ENCODE measurements around the gene KIAA0930.

Gene KIAA0930

DNA sequence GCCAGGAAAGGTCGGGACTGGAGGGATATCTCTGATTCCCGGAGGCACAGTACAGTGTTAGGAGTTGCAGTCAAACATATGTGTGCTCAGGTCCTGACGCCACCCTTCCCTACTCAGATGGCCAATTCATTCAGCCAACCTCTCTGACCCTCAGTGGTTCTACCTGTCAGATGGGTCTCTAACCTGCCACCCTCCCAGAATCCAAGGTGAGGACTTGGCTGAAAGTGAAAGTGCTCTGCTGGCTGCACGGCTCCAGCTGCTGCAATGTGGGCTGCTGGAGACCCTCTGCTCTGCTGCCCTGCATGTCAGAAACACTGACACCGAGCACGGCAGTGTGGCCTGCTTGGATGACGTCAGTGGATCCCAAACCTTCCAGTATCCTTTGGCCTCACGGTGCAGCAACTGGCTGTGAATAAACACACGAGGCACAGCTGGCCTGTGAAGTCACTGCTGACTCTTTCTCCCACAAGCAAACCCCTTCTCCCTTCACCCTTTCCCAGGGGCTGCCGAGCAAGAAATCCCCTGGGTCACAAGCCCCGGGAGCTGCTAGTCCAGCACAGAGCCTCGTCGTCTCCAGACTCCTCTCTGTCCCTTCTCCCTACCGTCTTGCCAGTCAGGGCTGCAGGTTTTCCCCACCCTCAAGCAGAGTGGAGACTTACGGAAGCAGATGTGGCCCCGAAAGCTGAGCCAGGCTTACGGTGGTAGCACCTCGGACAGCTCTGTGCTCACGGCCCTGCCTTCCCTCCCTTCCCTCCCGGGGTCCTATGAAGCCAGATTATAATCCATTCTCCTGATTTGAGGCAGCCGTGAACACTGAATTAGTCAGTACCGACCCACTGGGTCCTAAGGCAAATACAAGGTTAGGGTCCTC is 24.3 kb downstream of the KIAA0930 start:
- no peak for DNase-seq (ENCODE audit: low spot score)

DNA sequence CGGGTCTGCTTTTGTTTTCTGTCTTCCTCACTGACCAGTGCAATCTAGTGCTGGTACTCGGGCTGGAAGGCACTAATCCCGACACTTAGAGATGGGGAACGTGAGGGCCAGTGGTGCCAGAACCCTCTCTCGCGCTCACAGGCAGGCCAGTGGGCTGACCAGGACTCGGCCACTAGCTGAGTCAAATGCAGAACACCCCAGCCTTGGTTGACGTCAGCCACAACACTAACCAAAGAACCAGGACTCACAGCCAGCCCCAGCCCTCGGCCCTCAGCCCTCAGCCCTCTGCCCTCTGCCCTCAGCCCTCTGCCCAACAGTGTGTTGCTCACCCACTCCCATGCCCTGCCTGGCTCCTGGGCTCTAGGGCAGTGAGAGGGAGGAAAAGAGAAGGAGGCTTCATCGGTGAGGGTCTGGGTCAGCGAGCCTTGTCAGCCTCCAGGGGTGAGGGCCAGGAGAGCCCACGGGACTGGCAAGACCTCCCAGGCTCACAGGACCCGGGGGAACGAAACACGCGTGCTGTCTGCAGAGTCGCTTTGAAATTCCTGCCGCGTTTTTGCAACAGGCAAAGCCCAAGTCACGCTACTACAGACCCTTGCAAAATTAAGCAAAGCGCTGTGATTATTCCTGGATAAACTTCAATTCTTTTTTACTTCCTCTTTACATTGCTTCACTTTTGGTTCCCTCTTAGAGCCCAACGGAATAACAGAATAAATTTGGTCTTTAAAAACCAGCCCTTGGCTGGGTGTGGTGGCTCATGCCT is 27.5 kb downstream of the KIAA0930 start:
- DNase-seq (ENCODE audit: low spot score), result no peak

GRCh38 chr22:45212306-45212709 is 28.4 kb downstream of the KIAA0930 start:
- no peak for DNase-seq (ENCODE audit: low spot score)

- DNase-seq (ENCODE audit: low spot score), result no peak
Observed at GRCh38 chr22:45211848-45212247, 28.8 kb downstream of the KIAA0930 start.

- no peak for DNase-seq (ENCODE audit: low spot score)
Observed at GRCh38 chr22:45211435-45211834, 29.3 kb downstream of the KIAA0930 start.

- DNase-seq (ENCODE audit: low spot score), result no peak
Observed at GRCh38 chr22:45210991-45211390, 29.7 kb downstream of the KIAA0930 start.

DNA sequence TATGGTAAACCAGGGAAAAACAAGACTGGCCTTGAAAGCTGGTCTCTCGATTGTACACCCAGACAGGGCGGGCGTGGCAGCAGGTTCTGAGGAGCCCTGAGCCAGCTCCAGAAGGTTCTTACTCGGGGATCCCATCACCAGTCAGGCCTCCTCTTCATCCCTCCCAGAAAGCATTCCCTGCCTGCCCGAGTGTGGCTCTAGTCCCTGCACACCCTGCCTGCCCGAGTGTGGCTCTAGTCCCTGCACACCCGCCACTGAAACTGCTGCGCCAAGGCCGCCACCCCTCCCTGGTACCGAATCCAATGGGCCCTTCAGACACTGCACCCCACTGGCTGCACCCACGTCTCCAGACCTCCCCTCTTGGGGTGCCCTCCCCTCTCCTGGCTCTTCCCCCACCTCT is 30.1 kb downstream of the KIAA0930 start:
- no peak for DNase-seq (ENCODE audit: low spot score)

GRCh38 chr22:45210174-45210573 is 30.5 kb downstream of the KIAA0930 start:
- no peak for DNase-seq (ENCODE audit: low spot score)

- DNase-seq (ENCODE audit: low spot score), result peak; percentile 46
Observed at GRCh38 chr22:45208993-45209838, 31.5 kb downstream of the KIAA0930 start.

- no peak for DNase-seq (ENCODE audit: low spot score)
Observed at GRCh38 chr22:45208696-45208992, 32.0 kb downstream of the KIAA0930 start.

DNA sequence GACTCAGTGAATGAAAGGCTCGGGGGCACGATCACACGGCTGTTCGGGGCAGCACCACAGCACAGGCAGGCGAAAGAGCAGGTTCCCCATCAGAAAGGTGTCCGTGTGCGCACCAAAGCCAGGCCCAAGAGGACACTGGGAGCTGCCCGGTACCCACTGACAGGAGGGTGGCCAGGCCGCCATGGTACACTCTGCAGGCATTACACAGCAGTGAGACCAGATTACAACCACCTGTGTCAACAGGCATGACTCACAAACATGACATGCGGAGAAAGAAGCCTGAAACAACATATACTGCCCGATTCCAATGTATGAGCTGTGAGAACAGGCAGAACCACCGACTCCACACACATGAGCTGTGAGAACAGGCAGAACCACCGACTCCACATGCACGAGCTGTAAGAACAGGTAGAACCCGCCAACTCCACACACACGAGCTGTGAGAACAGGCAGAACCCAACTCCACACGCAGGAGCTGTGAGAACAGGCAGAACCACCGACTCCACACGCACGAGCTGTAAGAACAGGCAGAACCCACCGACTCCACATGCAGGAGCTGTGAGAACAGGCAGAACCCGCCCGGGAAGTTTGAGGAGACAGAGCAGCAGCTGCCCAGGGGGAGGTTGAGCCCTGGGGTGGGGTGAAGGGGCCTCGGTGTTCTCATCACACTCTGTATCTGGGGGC is 32.6 kb downstream of the KIAA0930 start:
- DNase-seq (ENCODE audit: low spot score), result no peak

DNA sequence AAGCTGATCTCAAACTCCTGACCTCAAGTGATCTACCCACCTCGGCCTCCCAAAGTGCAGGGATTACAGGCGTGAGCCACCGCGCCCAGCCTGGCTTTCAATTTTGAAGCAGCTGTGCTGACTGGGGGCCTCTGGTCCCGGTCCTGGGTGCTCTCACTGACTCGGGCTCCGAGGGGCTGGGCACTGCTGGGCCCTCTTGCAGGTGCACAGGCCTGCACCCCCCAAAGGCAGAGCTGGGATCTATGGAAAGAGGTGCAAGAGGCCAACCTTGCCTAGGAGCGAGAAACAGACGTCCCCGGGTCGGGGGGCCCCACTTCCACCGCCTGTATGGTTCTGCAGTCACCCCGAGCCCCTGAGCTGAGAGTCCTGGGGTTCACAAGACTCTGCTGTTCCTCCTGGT is 33.2 kb downstream of the KIAA0930 start:
- DNase-seq (ENCODE audit: low spot score), result no peak

- DNase-seq (ENCODE audit: low spot score), result no peak
Observed at GRCh38 chr22:45206233-45206632, 34.5 kb downstream of the KIAA0930 start.

DNA sequence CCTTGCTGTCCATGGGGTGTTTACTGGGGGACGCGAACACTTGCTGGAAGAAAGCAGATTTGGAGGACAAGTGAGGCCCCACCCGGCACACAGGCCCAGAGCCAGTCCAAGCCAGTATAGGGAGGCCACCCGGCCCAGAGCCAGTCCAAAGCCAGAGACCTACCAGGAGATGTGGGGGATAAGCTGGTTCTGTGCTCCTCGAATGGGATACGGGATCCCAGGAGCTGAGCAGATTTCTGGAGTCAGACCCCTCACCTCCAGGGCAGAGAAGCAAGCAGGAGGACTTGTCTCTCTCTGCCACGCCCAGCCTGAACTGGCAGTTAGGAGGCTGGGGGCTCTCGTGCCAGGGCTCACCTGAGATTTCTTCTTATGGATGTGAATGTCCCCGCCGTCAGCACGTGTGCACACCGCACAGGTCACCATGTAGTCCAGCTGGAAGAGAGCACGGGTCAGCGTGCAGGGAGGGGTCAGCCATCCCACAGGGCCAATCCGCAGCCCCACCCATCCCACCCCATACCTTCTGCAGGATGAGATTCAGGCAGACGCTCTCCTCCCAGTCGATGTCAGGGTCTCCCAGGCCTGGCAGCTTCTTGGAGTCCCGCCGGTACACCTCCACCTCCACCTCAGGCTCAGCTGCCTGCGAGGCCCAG is 35.3 kb downstream of the KIAA0930 start:
- no peak for DNase-seq (ENCODE audit: low spot score)

DNA sequence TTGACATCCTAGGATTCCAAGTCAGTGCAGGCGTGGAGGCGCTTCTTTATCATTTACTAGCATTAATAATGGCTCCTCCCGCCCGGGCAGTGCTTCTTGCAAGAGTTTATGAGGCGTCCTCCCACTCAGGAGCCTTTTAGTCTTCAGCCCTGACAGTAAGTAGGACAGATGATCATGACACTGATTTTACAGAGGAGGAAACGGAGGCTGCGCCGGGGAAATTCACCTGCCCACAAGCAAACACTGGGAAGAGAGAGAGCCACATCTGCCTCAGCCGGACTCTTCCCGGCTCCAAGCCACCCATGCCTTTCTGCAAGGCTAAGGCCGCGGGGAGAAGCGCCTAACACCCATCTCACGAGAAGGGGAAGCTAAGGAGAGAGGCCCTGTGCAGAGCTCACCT is 35.9 kb downstream of the KIAA0930 start:
- no peak for DNase-seq (ENCODE audit: low spot score)

DNA sequence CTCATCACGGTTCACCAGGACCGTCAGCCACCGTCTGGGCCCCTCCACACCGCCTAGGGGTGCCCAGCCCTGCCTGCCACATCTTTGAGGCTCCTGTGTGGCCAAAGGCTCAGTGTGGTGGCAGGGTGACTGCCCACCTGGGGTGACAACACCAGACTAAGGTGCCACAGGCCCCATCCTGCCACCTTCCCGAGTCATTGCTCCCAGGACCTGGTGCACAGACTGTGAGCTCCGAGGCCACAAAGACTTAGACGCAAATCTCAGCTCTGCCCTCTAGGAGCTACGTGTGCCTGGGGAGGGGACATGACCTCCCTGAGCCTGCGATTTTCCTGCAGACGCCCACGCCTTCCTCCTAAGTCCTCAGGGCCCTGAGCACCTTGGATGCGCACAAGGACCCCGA is 36.5 kb downstream of the KIAA0930 start:
- DNase-seq (ENCODE audit: low spot score), result no peak

DNA sequence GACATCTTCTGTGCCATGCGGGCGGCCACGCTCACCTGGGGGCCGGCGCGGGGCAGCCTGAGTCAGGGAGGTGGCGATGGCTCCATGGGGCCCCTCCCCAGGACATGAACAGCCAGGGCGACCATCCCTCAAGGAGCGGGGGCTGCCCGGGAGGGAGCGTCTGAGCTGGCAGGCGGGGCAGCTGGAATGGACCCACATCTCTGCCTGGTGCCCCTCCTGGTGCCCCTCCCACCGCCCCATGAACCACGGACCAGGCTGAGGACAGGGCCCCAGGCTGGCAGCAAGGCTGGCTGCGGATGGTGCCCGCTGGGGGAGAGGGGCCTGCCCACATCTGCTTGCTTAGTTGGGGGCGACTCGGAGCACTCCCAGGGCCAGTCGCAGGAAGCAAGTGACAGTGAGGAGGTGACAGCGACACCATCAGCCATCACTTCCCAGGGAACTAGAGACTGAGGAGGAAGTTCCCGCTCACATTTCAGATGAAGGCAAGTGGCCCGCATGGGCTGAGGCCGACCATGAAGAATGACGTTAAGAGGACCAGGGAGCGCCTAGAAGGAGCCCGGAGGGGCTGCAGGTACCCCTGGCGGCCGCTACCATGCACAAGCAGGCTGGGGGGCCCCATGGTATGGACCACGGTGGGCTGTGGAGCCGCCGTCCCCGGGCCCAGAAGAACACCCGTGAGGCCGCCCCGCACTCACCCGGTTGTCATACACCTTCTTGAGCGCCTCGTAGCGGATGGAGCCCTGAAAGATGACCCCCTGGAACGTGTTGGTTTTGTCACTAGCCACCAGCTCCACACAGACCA is 37.3 kb downstream of the KIAA0930 start:
- DNase-seq (ENCODE audit: low spot score), result no peak

GRCh38 chr22:45202333-45203149 is 38.2 kb downstream of the KIAA0930 start:
- DNase-seq (ENCODE audit: low spot score), result no peak

DNA sequence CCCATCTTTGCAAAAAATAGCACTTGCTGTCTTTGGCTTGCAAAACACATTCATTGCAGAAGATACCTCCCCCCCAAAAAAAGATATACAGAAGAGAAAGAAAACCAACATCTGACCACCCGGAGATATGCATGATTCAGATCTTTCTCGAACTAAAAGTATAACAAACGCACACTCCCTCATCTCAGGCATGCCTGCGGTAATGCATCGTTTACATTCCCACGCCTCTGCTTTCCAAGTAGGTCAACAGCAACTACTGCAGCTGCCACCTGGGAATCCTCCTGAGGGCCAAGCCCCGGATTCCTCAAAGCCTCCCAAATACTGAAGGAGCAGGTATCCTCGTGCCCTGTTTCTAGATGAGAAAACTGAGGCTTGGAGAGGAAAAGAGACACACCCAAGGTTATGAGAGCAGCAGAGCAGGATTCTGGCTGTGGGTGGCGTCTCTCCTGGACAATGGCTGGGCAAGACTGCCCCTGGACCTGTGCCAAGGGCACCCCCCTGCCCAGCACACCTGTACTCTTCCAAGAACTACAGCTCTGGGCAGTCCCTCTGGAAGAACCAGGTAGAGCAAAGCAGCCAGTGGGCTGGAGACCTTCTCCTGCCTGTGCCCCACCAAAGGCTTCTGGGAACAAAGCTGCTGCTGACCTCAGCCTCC is 38.9 kb downstream of the KIAA0930 start:
- DNase-seq (ENCODE audit: low spot score), result no peak

All from hematopoietic multipotent progenitor cell treated with erythropoietin and hydrocortisone succinate and interleukin-3 and kit ligand, for 17 days (in vitro differentiated cells).